Ramos (cell line): ENCODE data around the gene METRN.
"Not testable (repeated sequence)": the region's sequence is repeated elsewhere in the genome, so short reads cannot be mapped to it uniquely, and the experiment has no call there.

ENCODE experiments used
- in situ Hi-C: fragments of 300-500 bp; cut with MboI; formaldehyde crosslinking; loops from one replicate; pipeline ENCODE4 v1.14.3; 2022; ENCODE audit warnings: low sequenced_read_pairs; ENCODE audit not compliant: unreplicated experiment

METRN gene

DNA sequence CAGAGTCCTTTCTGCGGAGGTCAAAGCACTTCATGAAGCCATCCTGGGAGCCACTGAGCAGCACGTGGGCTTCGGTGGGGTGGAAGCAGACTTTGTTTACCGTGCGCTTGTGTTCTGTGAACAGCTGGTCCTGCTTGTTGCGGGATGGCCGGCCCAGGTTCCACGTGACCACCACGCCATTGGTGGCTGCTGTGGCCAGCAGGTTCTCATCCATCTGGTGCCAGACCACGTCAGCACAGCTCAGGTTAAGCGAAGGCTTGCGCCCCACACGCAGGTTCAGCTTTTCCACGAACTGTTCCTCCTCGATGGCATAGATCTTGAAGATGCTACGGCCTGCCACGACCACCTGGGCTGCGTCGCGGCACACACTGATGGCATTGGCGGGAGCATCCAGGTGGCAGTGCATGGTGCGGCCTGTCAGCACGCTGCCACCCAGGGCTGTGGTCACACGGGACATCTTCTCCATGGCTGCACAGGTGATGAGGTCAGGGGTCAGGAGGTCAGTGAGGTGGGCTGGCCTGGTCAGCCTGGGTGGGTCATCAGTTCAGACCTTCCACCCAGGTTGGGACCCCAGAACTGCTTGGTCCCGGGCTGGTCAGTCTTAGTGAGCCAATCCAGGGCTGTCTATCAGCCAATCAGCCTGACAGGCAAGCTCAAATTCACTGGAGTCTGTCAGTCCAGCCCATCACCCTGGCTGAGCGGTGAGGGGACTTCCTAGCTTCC lies 25.6 kb upstream of the METRN start:
- in situ Hi-C loops, result no loop called here

GRCh38 chr16:691242-691641 lies 23.7 kb upstream of the METRN start:
- in situ Hi-C loops, result not testable (repeated sequence)

DNA sequence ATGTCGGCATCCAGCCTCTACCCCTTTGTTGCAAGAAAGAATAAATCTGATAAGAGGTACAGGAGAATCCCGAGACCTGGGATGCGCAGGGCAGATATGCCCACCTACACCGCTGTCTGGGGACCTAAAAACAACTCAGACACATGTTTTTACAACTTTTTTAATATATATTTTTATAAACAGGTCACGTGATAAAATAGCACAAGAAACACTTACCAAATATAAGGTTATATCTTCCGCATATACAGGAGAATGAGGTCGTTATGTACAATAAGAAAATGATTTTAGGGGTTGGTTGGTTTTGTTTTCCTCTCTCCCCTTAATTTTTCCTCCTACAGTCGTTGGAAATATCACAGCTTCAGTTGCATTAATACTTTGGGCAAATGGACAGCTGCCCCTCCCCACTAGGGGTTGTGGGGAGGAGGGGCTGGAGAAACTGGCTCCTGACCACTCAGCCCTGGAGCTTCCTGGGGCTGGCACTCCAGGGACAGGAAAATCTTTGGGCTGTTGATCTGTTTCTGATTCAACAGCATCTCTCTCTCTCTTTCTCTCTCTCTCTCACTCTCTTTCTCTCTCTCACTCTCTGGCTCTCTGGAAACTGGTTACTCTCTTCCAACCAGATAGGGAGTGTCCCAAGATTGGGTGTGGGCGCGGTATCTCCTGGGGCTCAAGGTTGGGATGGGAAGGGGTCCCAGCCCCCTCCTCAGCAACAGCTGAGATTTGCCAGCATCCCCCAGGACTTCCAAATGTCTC lies 22.4 kb upstream of the METRN start:
- in situ Hi-C loops, result no loop called here

DNA sequence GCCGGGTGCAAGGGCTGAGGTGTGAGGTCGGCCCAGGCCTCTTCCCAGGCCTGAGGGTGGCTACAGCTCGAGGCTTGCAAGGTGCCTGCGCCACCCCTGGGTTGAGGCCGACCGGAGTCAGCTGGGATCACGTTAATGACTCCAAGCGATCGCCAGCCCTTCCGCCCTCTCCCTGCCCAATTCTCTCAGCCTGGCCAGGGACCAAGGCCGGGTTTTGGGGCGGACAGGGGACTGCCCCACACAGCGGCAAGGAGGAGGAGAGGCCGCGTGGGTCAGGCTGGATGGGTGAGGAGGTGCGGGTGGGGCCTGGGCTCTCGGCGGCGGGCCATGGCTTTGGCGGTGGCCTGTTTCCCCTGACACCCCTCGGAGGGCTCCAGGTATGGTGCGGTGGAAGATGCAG lies 21.6 kb upstream of the METRN start:
- in situ Hi-C loops, result no loop called here

- in situ Hi-C loops, result no loop called here
These were observed 21.2 kb upstream of the METRN start for GRCh38 chr16:693766-694165.

DNA sequence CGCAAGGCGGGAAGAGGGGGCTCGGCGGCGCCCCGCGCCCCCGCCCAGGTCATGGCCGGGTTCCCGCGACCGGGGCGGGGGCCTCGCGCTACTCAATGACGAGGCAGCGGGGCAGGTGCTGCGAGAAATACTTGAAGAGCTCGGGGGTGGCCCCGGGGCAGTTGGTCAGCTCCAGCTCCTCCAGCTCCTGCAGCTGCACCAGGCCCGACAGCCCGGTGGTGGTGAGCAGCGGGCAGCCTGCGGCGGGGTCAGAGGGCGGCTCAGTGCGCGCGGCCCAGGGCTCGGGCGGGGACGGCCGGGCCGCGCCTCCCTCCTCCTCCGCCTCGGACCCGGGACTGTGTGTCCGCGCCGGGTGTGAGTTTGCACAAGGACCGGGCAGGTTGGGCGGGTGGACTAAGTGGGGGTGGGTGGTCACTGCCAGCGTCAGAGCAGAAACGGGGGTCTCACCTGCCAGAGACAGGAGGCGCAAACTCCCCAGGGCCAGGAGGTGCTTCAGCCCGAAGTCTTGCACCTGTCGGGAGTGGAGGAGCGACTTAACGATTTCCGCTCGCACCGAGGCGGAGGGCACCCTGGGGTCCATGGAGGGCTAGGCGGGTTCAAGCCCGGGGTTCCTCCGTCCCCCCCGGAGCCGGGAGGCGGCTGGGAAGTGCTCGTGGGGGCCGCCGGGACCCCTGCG lies 20.6 kb upstream of the METRN start:
- in situ Hi-C loops, result no loop called here

DNA sequence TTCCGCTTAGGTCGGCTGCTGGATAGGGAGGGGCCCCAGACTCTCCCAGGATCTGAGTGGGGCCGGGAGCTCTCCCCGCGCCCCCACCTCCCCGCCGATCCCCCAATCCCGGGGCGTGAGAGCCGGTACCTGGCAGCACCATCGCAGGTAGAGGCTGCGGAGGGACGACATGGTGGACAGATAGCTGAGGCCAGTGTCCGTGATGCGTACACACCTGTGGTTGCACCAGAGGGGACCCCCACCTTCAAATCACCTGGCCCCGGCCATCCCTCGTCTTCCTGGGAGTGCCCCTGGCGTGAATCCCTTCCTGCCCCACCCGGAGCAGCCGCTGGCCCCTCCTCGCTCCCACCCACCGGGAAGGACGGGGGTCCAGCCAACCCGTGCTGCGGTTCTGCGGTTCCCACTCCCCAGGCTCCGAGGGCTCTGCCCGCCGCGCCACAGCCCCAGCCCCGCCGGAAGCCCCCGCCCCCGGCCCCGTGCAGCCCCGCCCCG lies 20.0 kb upstream of the METRN start:
- in situ Hi-C loops, result no loop called here

- in situ Hi-C loops, result no loop called here
These were observed 19.4 kb upstream of the METRN start for GRCh38 chr16:695355-696089.

GRCh38 chr16:698911-699671 lies 15.8 kb upstream of the METRN start:
- in situ Hi-C loops, result no loop called here

DNA sequence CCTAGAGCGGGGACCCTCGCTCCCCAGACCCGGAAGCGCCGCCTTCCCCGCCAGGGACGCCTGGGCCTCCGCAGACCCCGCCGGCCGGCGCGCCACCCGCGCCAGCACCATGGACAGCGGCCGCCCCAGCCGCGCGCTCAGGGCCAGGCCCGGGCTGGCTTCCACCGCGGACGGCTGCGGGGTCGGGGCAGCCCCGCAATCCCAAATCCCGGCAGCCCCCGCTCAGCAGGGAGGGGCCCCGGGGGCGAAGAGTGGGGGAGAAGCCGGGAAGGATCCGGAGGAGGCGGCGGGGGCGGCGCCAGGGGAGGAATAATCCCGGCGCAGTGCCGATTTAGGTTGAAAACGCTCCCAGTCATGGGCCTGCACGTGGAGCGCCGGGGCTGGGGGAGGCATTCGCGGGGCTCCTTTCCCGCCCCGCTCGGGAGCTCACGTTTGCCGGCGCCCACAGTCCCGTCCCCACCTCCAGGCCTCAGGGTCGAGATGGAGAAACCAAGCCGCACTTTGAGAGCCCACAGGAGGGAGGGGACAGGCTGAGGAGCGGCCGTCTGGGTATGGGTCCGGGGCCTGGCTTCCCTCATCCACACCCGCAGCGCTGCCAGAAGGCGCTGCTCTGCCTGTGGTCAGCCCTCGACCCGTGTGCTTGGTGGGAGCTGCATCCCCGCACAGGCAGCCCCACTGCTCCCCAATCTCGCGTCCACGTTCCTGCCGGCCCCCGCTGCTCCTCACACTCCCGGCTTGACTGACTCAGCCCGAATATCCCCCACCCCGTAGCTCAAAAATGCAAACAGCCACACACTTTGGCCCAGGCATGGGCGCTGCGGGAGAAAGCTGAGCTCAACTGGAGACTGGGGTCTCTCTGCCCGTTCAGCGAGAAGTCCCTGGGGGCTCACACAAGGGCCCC lies 14.0 kb upstream of the METRN start:
- in situ Hi-C loops, result loop anchor here (25.0 kb wide), 1 partner anchor 361 kb away; the partner anchor contains the start of gene SSTR5

- in situ Hi-C loops, result loop anchor here (25.0 kb wide), 1 partner anchor 360 kb away; the partner anchor contains the start of gene SSTR5
These were observed 12.6 kb upstream of the METRN start for GRCh38 chr16:702341-702740.

DNA sequence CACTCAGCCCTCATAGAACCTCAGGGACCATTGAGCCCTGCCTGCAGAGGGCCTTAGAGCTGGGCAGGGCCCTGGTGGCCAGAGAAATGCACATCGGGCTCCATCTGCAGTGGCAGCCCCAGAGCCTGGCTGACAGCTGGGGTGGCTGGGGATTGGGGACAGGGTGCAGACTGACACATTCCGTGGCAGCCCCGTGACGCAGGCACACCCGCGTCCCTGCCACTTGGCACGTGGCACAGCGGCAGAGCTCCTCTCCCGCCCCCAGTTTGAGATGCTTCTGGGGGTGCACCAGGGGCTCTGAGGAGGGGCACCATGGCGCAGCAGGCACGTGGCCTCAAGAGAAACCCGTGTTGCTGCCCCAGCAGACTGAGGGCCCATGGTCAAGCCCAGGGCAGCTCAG lies 11.5 kb upstream of the METRN start:
- in situ Hi-C loops, result loop anchor here (25.0 kb wide), 1 partner anchor 359 kb away; the partner anchor contains the start of gene SSTR5

GRCh38 chr16:704047-704446 lies 10.9 kb upstream of the METRN start:
- in situ Hi-C loops, result loop anchor here (25.0 kb wide), 1 partner anchor 358 kb away; the partner anchor contains the start of gene SSTR5

DNA sequence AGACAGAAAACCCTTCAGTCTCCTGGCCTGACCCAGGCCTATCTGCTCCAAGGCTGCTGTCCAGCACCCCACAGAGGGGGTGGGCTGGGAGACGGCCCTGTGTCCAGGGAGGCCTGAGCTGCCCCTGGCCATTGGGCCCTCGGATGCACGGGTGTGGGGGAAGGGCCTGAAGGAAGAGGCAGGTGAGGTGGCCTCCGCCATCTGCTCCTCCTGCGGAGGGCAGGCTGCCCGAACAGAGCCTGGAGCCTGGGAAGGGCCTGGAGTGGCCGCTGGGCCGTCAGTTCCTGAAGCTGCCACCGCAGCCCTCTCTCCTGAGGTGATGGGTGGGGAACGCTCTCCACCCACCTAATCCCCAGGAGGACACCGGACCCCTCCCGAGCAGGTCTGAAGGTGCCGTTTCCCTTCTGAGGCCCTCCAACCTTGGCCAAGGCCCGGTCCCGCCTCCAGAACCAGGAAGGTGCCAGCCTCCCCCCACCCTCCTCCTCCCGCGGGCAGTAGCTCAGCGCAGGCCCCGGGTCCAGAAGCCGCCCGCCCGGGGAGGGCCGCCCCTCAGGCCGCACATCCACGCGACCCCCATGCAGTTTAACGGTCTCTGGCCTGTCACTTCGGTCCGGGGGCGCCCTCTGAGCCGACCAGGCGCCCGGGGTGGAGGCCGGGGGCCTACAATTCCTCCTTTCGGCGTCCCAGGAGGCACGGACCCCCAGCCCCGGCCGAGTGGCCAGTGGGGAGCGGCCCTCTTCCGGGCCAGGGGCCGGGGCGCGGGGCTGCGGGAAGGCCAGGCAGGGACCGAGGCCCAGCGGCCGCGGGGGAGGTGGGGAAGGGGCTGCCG lies 10.2 kb upstream of the METRN start:
- in situ Hi-C loops, result loop anchor here (25.0 kb wide), 1 partner anchor 358 kb away; the partner anchor contains the start of gene SSTR5

DNA sequence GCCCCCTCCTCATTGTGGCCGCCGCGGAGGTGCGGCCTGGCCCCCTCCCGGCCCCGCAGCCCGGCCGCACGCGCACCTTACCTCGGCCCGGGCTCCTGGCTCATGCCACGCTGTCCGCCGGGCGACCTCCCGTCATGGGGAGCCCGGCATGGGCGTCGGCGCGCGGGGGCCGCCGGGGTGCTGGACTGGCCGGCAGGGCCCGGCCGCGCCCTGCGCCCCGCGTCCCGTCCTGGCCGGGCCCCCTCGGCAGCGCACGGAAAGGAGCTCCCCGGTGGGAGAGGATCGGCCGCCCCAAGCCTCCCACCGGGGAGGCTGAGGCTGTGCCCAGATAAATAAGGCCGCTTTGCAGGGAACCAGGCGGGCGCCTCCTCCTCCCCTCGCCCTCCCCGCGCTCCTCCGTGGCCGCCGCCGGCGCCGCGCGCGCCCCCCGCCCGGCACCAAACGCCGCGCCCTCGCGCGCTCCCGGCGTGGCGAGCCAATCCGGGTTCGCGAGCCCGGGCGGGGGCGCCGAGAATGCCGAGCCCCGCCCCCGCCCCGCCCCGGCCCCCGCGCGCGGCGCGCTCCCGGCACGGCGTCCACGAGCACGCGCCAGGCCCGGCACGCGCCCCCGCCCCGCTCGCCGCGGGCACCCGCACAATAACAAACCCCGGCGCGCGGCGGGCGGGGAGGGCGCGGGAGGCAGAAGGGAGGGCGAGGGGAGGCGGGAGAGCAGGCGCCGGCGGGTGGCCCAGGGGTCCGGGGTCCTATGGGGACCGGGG lies 9.3 kb upstream of the METRN start, which contains the start of gene FBXL16:
Gene FBXL16 (minus strand): TSS at position 371 of the 758 bp plus-strand sequence. CDS start 8,396 bp downstream, outside the sequence.
- in situ Hi-C loops, result loop anchor here (25.0 kb wide), 1 partner anchor 357 kb away; the partner anchor contains the start of gene SSTR5
